Raji (cell line): Measurements from ENCODE around the gene FXYD3.
A peak's percentile ranks its signal among the peaks of the same experiment; 100 is the strongest.

Source experiments
- POLR2A ChIP-seq: IDR thresholded peaks from 2 replicates; pipeline ENCODE4 v1.6.1; 2011; ENCODE audit warnings: low read depth, low read length, control low read depth; ENCODE audit not compliant: insufficient read depth

FXYD3 gene

GRCh38 chr19:35115177-35115951 is at the start of gene FXYD3:
Gene FXYD3, plus strand, starts transcription at chr19:35115823. Its CDS starts 3,554 bp downstream, at chr19:35119377.
- TF ChIP-seq POLR2A, result no peak

GRCh38 chr19:35066121-35066520 is 49.5 kb upstream of the FXYD3 start:
- TF ChIP-seq POLR2A, result no peak

- peak; percentile 57; the same call in 1 of the 2 replicates for TF ChIP-seq POLR2A
Observed at GRCh38 chr19:35066691-35067563, 48.7 kb upstream of the FXYD3 start.

GRCh38 chr19:35068941-35069634 is 46.5 kb upstream of the FXYD3 start:
- TF ChIP-seq POLR2A, result no peak

GRCh38 chr19:35069696-35070095 is 45.9 kb upstream of the FXYD3 start:
- no peak for TF ChIP-seq POLR2A

GRCh38 chr19:35070471-35070870 is 45.2 kb upstream of the FXYD3 start:
- no peak for TF ChIP-seq POLR2A

GRCh38 chr19:35073516-35073915 is 42.1 kb upstream of the FXYD3 start:
- no peak for TF ChIP-seq POLR2A

- TF ChIP-seq POLR2A, result no peak
Observed at GRCh38 chr19:35073941-35074340, 41.7 kb upstream of the FXYD3 start.

- TF ChIP-seq POLR2A, result no peak
Observed at GRCh38 chr19:35074426-35075201, 41.0 kb upstream of the FXYD3 start.

GRCh38 chr19:35075202-35076025 is 40.2 kb upstream of the FXYD3 start:
- no peak for TF ChIP-seq POLR2A

GRCh38 chr19:35076026-35076370 is 39.6 kb upstream of the FXYD3 start:
- TF ChIP-seq POLR2A, result no peak

- no peak for TF ChIP-seq POLR2A
Observed at GRCh38 chr19:35076657-35077056, 39.0 kb upstream of the FXYD3 start.

- TF ChIP-seq POLR2A, result no peak
Observed at GRCh38 chr19:35077411-35078223, 38.0 kb upstream of the FXYD3 start.
